IMR-90 (cell line): Measurements from ENCODE around the gene RASGEF1C. TPM values are rescaled to one million over a fixed set of nuclear protein-coding genes. Genes with fewer than 3 reads are reported as not detected.

Source experiments
- ATAC-seq: fragments of 200-7000 bp; cut with Tn5 transposase; 2 replicates; pipeline ENCODE4 v1.9.1; 2020; ENCODE audit warnings: low read depth, mild to moderate bottlenecking, moderate library complexity
- BruUV-seq: library from RNA; stranded (reverse); fragments of 400-500 nt; replicated peaks from 2 replicates; lab custom pipeline; 2021; lab: Mats Ljungman, UMichigan
- CTCF ChIA-PET: fragments of 300-600 bp; formaldehyde crosslinking; extraction: SDS; loops from one replicate; lab custom pipeline; 2021; ENCODE audit warnings: antibody characterized with exemption; lab: Yijun Ruan, JAX
- POLR2A ChIA-PET: fragments of 300-600 bp; sonication (Branson Sonifier 250); formaldehyde crosslinking; loops from one replicate; lab custom pipeline; 2022; ENCODE audit warnings: antibody characterized with exemption; ENCODE audit not compliant: unreplicated experiment; lab: Charles Lee
- DNase-seq: peaks from one replicate; pipeline ENCODE4 v3.0.0; 2013
- H2AFZ ChIP-seq: replicated peaks from 2 replicates; pipeline ENCODE3; 2013; ENCODE audit warnings: low read length, mild to moderate bottlenecking; ENCODE audit not compliant: poor library complexity
- H2AK5ac ChIP-seq: 2 replicates; pipeline ENCODE4 v1.6.1; 2013; ENCODE audit warnings: low read depth, low read length, inconsistent platforms
- H2AK9ac ChIP-seq: replicated peaks from 2 replicates; pipeline ENCODE3; 2013; ENCODE audit warnings: mild to moderate bottlenecking, low read depth, low read length, moderate library complexity; ENCODE audit not compliant: poor library complexity
- H2BK120ac ChIP-seq: 2 replicates; pipeline ENCODE4 v1.6.1; 2013; ENCODE audit warnings: low read depth, low read length, inconsistent platforms
- H2BK15ac ChIP-seq: 3 replicates; pipeline ENCODE4 v1.6.1; 2013; ENCODE audit warnings: low read depth, low read length, inconsistent platforms
- H2BK20ac ChIP-seq: 2 replicates; pipeline ENCODE4 v1.6.1; 2013; ENCODE audit warnings: low read depth, mild to moderate bottlenecking, inconsistent platforms, low read length, moderate library complexity
- H2BK5ac ChIP-seq: 2 replicates; pipeline ENCODE4 v1.6.1; 2013; ENCODE audit warnings: mild to moderate bottlenecking, low read depth, low read length, inconsistent platforms; ENCODE audit not compliant: poor library complexity, severe bottlenecking
- H3K14ac ChIP-seq: replicated peaks from 2 replicates; pipeline ENCODE4 v1.6.1; 2013; ENCODE audit warnings: low read depth, low read length, inconsistent platforms
- H3K18ac ChIP-seq: 2 replicates; pipeline ENCODE4 v1.6.1; 2013; ENCODE audit warnings: low read depth, low read length, control low read depth
- H3K23ac ChIP-seq: 2 replicates; pipeline ENCODE4 v1.6.1; 2013; ENCODE audit warnings: low read depth, low read length, inconsistent platforms
- H3K27ac ChIP-seq: 2 replicates; pipeline ENCODE4 v1.5.1; 2013; ENCODE audit warnings: mild to moderate bottlenecking, control low read depth, low read length; ENCODE audit not compliant: insufficient read depth
- H3K27me3 ChIP-seq: 2 replicates; pipeline ENCODE4 v1.6.1; 2013; ENCODE audit warnings: low read length; ENCODE audit not compliant: control insufficient read depth, insufficient read depth
- H3K36me3 ChIP-seq: 2 replicates; pipeline ENCODE4 v1.6.1; 2013; ENCODE audit warnings: low read length, mixed read lengths; ENCODE audit not compliant: control insufficient read depth, insufficient read depth
- H3K4ac ChIP-seq: 2 replicates; pipeline ENCODE4 v1.6.1; 2013; ENCODE audit warnings: low read depth, low read length, inconsistent platforms
- H3K4me1 ChIP-seq: 2 replicates; pipeline ENCODE4 v1.6.1; 2013; ENCODE audit warnings: low read length, mixed read lengths; ENCODE audit not compliant: control insufficient read depth, insufficient read depth
- H3K4me2 ChIP-seq: 2 replicates; pipeline ENCODE4 v1.6.1; 2013; ENCODE audit warnings: low read depth, mild to moderate bottlenecking, control low read depth, low read length, moderate library complexity
- H3K4me3 ChIP-seq: 2 replicates; pipeline ENCODE4 v1.5.1; 2013; ENCODE audit warnings: low read depth, mild to moderate bottlenecking, control low read depth, low read length, moderate library complexity; ENCODE audit not compliant: insufficient read depth
- H3K56ac ChIP-seq: 2 replicates; pipeline ENCODE4 v1.6.1; 2013; ENCODE audit warnings: low read length, inconsistent platforms; ENCODE audit not compliant: insufficient read depth; ENCODE audit errors: extremely low read depth
- H3K79me1 ChIP-seq, 2 experiments: 2 replicates each; pipeline ENCODE4 v1.6.1; 2013; ENCODE audit warnings: low read length in 2 of 2, inconsistent platforms in 1 of 2, low read depth in 1 of 2
- H3K9ac ChIP-seq: 2 replicates; pipeline ENCODE4 v1.6.1; 2013; ENCODE audit warnings: low read depth, low read length, control low read depth
- H3K9me1 ChIP-seq: 2 replicates; pipeline ENCODE4 v1.6.1; 2013; ENCODE audit warnings: low read length, inconsistent platforms; ENCODE audit not compliant: insufficient read depth
- H3K9me3 ChIP-seq: 2 replicates; pipeline ENCODE4 v1.6.1; 2013; ENCODE audit warnings: low read length; ENCODE audit not compliant: control insufficient read depth, insufficient read depth
- H4K20me1 ChIP-seq: 2 replicates; pipeline ENCODE4 v1.6.1; 2013; ENCODE audit warnings: low read length, inconsistent platforms; ENCODE audit not compliant: insufficient read depth
- H4K5ac ChIP-seq: 2 replicates; pipeline ENCODE4 v1.6.1; 2013; ENCODE audit warnings: mild to moderate bottlenecking, low read depth, low read length, control low read depth
- H4K8ac ChIP-seq, 2 experiments: 2 replicates each; pipeline ENCODE4 v1.6.1; 2013; ENCODE audit warnings: low read depth in 2 of 2, low read length in 2 of 2, control low read depth in 1 of 2, inconsistent platforms in 1 of 2
- H4K91ac ChIP-seq: 2 replicates; pipeline ENCODE4 v1.6.1; 2013; ENCODE audit warnings: low read depth, low read length, inconsistent platforms; ENCODE audit not compliant: insufficient read depth
- BHLHE40 ChIP-seq: fragments of 150-350 bp; IDR thresholded peaks from 2 replicates; pipeline ENCODE4 v1.6.1; 2016; ENCODE audit warnings: mild to moderate bottlenecking, low read depth, low read length
- CEBPB ChIP-seq: IDR thresholded peaks from 2 replicates; pipeline ENCODE4 v1.6.1; 2012; ENCODE audit warnings: low read depth, low read length, improper control_type of control experiment
- CHD1 ChIP-seq: IDR thresholded peaks from 2 replicates; pipeline ENCODE4 v1.6.1; 2012; ENCODE audit warnings: low read depth, low read length, improper control_type of control experiment
- FOS ChIP-seq: fragments of 150-350 bp; IDR thresholded peaks from 2 replicates; pipeline ENCODE4 v1.6.1; 2016; ENCODE audit warnings: low read depth, low read length
- MAFK ChIP-seq: IDR thresholded peaks from 2 replicates; pipeline ENCODE4 v1.6.1; 2012; ENCODE audit warnings: low read depth, low read length, improper control_type of control experiment
- MAZ ChIP-seq: IDR thresholded peaks from 2 replicates; pipeline ENCODE4 v1.6.1; 2012; ENCODE audit warnings: low read depth, mild to moderate bottlenecking, low read length, improper control_type of control experiment, moderate library complexity, borderline replicate concordance
- MXI1 ChIP-seq: IDR thresholded peaks from 2 replicates; pipeline ENCODE4 v1.6.1; 2012; ENCODE audit warnings: low read depth, mild to moderate bottlenecking, low read length, moderate library complexity, borderline replicate concordance
- POLR2A ChIP-seq: IDR thresholded peaks from 2 replicates; pipeline ENCODE4 v1.6.1; 2012; ENCODE audit warnings: mild to moderate bottlenecking, low read depth, low read length
- RAD21 ChIP-seq: IDR thresholded peaks from 2 replicates; pipeline ENCODE4 v1.6.1; 2012; ENCODE audit warnings: low read length, improper control_type of control experiment
- WGBS, 2 experiments: methylation state at CpG; one replicate each; pipeline versions ENCODE4 v1.1.5 to v1.1.7; 2013; ENCODE audit warnings: missing lambda C conversion rate in 2 of 2; ENCODE audit not compliant: insufficient read length in 1 of 2; ENCODE audit errors: extremely low coverage in 2 of 2; 5-methylcytosine and 5-hydroxymethylcytosine counted together
- dilution Hi-C: fragments of 300-500 bp; cut with HindIII; formaldehyde crosslinking; loops from one replicate; pipeline ENCODE4 v1.14.3; 2018; ENCODE audit warnings: low sequenced_read_pairs; ENCODE audit not compliant: unreplicated experiment
- in situ Hi-C: fragments of 300-500 bp; cut with MboI; formaldehyde crosslinking; loops from 3 replicates; pipeline ENCODE4 v1.14.3; 2019; ENCODE audit warnings: low sequenced_read_pairs, inconsistent platforms, mixed read lengths
- intact Hi-C: fragments of 100-400 bp; cut with micrococcal nuclease; formaldehyde crosslinking; loops from 2 replicates; pipeline ENCODE4 v1.10.0; 2022
- polyA plus RNA-seq, 3 experiments: library from polyadenylated mRNA; depleted of rRNA; stranded (reverse); fragments of >200 nt; gene quantifications; 2 replicates each; pipeline ENCODE4 v1.2.3, GENCODE V29; 2012; ENCODE audit warnings: low replicate concordance in 1 of 3
- total RNA-seq: library from RNA; depleted of rRNA; stranded (reverse); fragments of >200 nt; gene quantifications from 2 replicates; pipeline ENCODE4 v1.2.3, GENCODE V29; 2012
- TF ChIP-seq, protein P1 (sequence below): fragments of 150-350 bp; IDR thresholded peaks from 2 replicates; pipeline ENCODE4 v1.6.1; 2017; ENCODE audit warnings: mild to moderate bottlenecking, antibody characterized with exemption, low read length, low read depth

RASGEF1C gene
- total and polyA plus RNA-seq, 2 of the 4 experiments (the other 2 are of a cell fraction): not detected

DNA sequence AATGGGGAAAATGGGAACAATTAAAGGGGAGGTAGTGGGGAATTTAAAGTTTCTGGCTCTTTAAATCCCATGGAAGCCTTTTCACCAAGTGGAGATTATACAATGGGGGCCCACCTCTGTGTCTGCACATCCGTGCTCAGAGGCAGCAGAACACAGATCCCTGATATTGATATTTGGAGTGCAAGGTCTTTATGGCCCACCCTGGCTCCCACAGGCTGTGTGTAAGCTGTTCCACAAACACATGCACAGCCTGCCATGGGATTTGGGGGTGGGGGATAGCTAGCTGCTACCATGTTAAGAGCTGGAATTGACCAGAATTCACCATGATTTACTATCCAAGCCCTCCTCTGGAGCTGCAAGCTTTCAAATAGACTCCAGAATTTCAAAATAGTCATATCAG lies 55.9 kb downstream of the RASGEF1C start:
- in situ Hi-C loops (no loop called here), intact Hi-C loops (no loop called here), dilution Hi-C loops (no loop called here)
- no peak overlapping the region for H2AK9ac ChIP-seq
- ChIA-PET CTCF (no interaction called here), POLR2A (no interaction called here)
- no peak overlapping the region for H2AK5ac ChIP-seq
- H3K9me1 ChIP-seq: no peaks in the 10 kb centered on the region
- no peaks in the 10 kb centered on the region for H4K20me1 ChIP-seq
- H3K23ac ChIP-seq: no peak overlapping the region
- no peaks in the 10 kb centered on the region for H3K4me1 ChIP-seq
- no peak overlapping the region for H3K14ac ChIP-seq
- no peak overlapping the region for H2BK20ac ChIP-seq
- peaks cover 9% of the 10 kb centered on the region for H3K27me3 ChIP-seq
- no peak for ATAC-seq
- no peak overlapping the region for H3K56ac ChIP-seq
- no peak overlapping the region for H3K4ac ChIP-seq
- no peak for DNase-seq
- H4K5ac ChIP-seq: no peak overlapping the region
- no peak overlapping the region for H3K18ac ChIP-seq
- WGBS, 2 experiments: no CpG with 5 or more reads among the region's 1 CpG
- no peak for TF ChIP-seq POLR2A
- TF ChIP-seq, protein P1, sequence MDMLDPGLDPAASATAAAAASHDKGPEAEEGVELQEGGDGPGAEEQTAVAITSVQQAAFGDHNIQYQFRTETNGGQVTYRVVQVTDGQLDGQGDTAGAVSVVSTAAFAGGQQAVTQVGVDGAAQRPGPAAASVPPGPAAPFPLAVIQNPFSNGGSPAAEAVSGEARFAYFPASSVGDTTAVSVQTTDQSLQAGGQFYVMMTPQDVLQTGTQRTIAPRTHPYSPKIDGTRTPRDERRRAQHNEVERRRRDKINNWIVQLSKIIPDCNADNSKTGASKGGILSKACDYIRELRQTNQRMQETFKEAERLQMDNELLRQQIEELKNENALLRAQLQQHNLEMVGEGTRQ: no peak
- no peak for TF ChIP-seq BHLHE40
- no peak for TF ChIP-seq CEBPB
- TF ChIP-seq MXI1: no peak
- TF ChIP-seq FOS: no peak
- no peak for TF ChIP-seq MAZ
- TF ChIP-seq RAD21: no peak
- no peak for TF ChIP-seq MAFK
- no peak for TF ChIP-seq CHD1
- no peaks in the 10 kb centered on the region for H3K79me1 ChIP-seq
- H4K8ac ChIP-seq: no peak overlapping the region
- H3K27ac ChIP-seq: no peak overlapping the region
- H3K36me3 ChIP-seq: no peaks in the 10 kb centered on the region
- H2BK120ac ChIP-seq: no peak overlapping the region
- H2BK5ac ChIP-seq: no peak overlapping the region
- no peak overlapping the region for H2BK15ac ChIP-seq
- no peak overlapping the region for H2AFZ ChIP-seq
- BruUV-seq: no TSS peak
- no peak overlapping the region for H4K91ac ChIP-seq
- no peak overlapping the region for H3K4me3 ChIP-seq
- no peak overlapping the region for H3K4me2 ChIP-seq
- H3K9ac ChIP-seq: no peak overlapping the region
- H3K9me3 ChIP-seq: no peaks in the 10 kb centered on the region
